GM18867 (cell line): ENCODE results near the gene RHOBTB1.
"Not testable (repeated sequence)": the region's sequence is repeated elsewhere in the genome, so short reads cannot be mapped to it uniquely, and the experiment has no call there.

Source experiments
- ATAC-seq: cut with Tn5 transposase; IDR thresholded peaks from one replicate; pipeline ENCODE4 v1.9.1; 2021; ENCODE audit warnings: mild to moderate bottlenecking, moderate library complexity; ENCODE audit not compliant: unreplicated experiment

Gene RHOBTB1

GRCh38 chr10:60871215-60871614, 72.8 kb downstream of the RHOBTB1 start:
- no peak for ATAC-seq

GRCh38 chr10:60870803-60871202, 73.2 kb downstream of the RHOBTB1 start:
- ATAC-seq, result no peak

- no peak for ATAC-seq
These were observed 73.6 kb downstream of the RHOBTB1 start for GRCh38 chr10:60870416-60870728.

- no peak for ATAC-seq
These were observed 74.2 kb downstream of the RHOBTB1 start for GRCh38 chr10:60869652-60870415.

GRCh38 chr10:60868946-60869345, 75.0 kb downstream of the RHOBTB1 start:
- no peak for ATAC-seq

GRCh38 chr10:60865198-60865783, 78.7 kb downstream of the RHOBTB1 start:
- ATAC-seq, result no peak

GRCh38 chr10:60863796-60864195, 80.2 kb downstream of the RHOBTB1 start:
- ATAC-seq, result no peak

- no peak for ATAC-seq
These were observed 81.5 kb downstream of the RHOBTB1 start for GRCh38 chr10:60862517-60862916.

GRCh38 chr10:60856405-60856804, 87.6 kb downstream of the RHOBTB1 start:
- ATAC-seq, result no peak

- no peak for ATAC-seq
These were observed 90.3 kb downstream of the RHOBTB1 start for GRCh38 chr10:60853637-60854036.

GRCh38 chr10:60853107-60853506, 90.9 kb downstream of the RHOBTB1 start:
- no peak for ATAC-seq

- ATAC-seq, result no peak
These were observed 94.2 kb downstream of the RHOBTB1 start for GRCh38 chr10:60849740-60850139.

- ATAC-seq, result no peak
These were observed 94.8 kb downstream of the RHOBTB1 start for GRCh38 chr10:60849217-60849616.

- no peak for ATAC-seq
These were observed 95.3 kb downstream of the RHOBTB1 start for GRCh38 chr10:60848680-60849079.

- no peak for ATAC-seq
These were observed 95.9 kb downstream of the RHOBTB1 start for GRCh38 chr10:60848126-60848525.

GRCh38 chr10:60846173-60846572, 97.8 kb downstream of the RHOBTB1 start:
- no peak for ATAC-seq

GRCh38 chr10:60845038-60845437, 98.9 kb downstream of the RHOBTB1 start:
- ATAC-seq, result no peak

- ATAC-seq, result no peak
These were observed 101.3 kb downstream of the RHOBTB1 start for GRCh38 chr10:60842694-60843093.

- not testable (repeated sequence) for ATAC-seq
These were observed 102.8 kb downstream of the RHOBTB1 start for GRCh38 chr10:60841227-60841626.

GRCh38 chr10:60835049-60835448, 108.9 kb downstream of the RHOBTB1 start:
- no peak for ATAC-seq

- no peak for ATAC-seq
These were observed 109.6 kb downstream of the RHOBTB1 start for GRCh38 chr10:60834401-60834800.

GRCh38 chr10:60832136-60832535, 111.8 kb downstream of the RHOBTB1 start:
- not testable (repeated sequence) for ATAC-seq

GRCh38 chr10:60828489-60828852, 115.5 kb downstream of the RHOBTB1 start:
- no peak for ATAC-seq
